NCI-H69 (cell line): ENCODE results near the gene TNFSF18.
"Not testable (repeated sequence)": the region's sequence is repeated elsewhere in the genome, so short reads cannot be mapped to it uniquely, and the experiment has no call there.

Experiments used
- DNase-seq: peaks from one replicate; lab custom pipeline; 2025; lab: John Stamatoyannopoulos, UW

Gene TNFSF18

DNA sequence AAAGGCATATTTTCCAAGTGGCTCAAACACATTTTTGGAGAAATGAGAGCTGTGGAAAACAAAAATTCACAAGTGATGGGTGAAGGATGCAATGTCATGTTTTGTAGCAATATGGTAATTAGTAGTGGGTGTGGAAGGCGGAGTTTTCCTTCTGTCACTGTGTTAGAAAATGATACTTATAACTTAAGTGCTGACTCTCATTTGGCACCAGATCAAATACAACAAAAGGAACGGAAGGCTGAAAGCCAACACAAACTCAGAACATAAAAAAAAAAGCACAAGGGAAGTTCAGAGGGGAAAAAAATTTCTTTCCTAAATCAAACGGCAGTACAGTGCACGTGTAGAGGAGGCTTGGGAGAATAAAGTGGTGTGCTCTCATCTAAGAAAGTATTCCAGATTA, at the start of gene TNFSF18:
TSS of gene TNFSF18 (minus strand) at position 77 of the 400 bp plus-strand sequence. CDS start at position 32, 45 bp downstream.
- DNase-seq, result peak; percentile 37

DNA sequence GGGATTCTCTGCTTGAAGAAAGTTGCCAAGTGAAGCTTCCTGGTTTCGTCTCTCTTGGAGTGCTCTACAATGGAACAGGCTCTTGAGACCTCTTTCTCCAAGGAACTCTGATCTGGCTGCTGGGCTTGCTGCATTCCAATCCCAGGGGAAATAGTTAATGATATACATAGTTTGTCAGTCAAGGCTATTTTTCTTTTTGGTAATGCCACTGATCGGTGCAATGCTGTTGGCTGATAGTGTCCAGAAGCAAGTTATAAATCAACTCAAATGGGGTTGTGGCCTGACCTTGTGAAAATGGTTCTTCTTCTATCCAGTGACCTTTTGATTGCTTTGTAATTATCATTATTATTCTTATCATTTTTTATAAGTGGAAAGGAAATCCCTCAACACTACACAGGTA, 48.4 kb upstream of the TNFSF18 start:
- DNase-seq, result no peak

- DNase-seq, result no peak
These were observed 47.4 kb upstream of the TNFSF18 start for GRCh38 chr1:173098117-173098516.

DNA sequence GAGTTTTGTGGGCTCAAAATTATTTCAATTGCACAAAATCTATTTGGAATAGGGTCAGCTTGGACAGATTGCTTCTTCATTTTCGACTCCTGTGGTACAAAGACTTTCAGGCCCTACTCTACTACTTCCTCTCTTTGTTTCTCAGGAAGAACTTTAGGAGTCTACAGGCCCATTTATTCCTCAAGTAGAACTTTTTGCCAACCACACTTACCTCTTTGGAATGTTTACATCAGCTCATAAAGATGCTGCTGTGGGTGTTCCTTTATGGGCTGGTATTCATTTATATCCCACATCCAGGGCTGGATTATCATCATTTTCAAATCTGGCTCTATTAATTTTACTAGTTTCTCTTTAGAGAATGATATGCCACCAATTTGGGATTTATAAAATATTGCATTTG, 46.3 kb upstream of the TNFSF18 start:
- DNase-seq, result no peak

GRCh38 chr1:173095632-173096031, 44.9 kb upstream of the TNFSF18 start:
- no peak for DNase-seq

GRCh38 chr1:173094541-173094940, 43.8 kb upstream of the TNFSF18 start:
- no peak for DNase-seq

GRCh38 chr1:173093691-173094445, 43.1 kb upstream of the TNFSF18 start:
- no peak for DNase-seq

DNA sequence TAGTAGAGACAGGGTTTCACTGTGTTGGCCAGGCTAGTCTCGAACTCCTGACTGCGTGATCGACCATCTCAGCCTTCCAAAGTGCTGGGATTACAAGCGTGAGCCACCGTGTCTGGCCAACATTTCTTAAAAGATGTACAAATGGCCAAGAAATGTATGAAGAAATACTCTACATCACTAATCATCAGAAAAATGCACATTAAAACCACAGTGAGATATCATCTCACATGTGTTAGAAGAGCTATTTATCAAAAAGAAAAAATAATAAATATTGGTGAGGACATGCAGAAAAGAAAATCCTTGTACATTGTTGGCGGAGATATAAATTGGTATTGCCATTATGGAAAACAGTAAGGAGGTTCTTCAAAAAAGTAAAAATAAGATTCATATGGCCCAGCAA, 33.6 kb upstream of the TNFSF18 start:
- no peak for DNase-seq

- DNase-seq, result no peak
These were observed 32.2 kb upstream of the TNFSF18 start for GRCh38 chr1:173082913-173083312.

- not testable (repeated sequence) for DNase-seq
These were observed 23.5 kb upstream of the TNFSF18 start for GRCh38 chr1:173074217-173074616.

DNA sequence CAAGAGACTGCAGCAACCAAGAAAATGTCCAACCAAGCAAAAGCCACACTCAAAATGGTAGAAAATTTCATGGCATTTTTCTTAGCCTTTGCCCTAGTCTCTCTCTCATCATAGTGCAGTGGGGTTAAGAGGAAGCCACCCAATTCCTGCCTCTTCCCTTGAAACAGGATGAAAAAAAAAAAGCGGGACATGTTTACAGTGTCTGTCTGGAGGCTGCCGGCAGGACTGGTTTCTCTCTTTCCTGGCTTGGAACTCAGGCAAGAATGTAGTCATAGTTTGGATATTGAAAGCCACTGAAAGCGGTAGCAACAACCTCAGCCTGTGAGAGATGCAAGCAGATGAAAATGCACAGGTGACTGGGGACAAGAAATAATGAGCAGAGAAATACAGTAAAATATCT, 13.3 kb upstream of the TNFSF18 start:
- DNase-seq, result no peak

- DNase-seq, result no peak
These were observed 12.4 kb upstream of the TNFSF18 start for GRCh38 chr1:173063171-173063570.

DNA sequence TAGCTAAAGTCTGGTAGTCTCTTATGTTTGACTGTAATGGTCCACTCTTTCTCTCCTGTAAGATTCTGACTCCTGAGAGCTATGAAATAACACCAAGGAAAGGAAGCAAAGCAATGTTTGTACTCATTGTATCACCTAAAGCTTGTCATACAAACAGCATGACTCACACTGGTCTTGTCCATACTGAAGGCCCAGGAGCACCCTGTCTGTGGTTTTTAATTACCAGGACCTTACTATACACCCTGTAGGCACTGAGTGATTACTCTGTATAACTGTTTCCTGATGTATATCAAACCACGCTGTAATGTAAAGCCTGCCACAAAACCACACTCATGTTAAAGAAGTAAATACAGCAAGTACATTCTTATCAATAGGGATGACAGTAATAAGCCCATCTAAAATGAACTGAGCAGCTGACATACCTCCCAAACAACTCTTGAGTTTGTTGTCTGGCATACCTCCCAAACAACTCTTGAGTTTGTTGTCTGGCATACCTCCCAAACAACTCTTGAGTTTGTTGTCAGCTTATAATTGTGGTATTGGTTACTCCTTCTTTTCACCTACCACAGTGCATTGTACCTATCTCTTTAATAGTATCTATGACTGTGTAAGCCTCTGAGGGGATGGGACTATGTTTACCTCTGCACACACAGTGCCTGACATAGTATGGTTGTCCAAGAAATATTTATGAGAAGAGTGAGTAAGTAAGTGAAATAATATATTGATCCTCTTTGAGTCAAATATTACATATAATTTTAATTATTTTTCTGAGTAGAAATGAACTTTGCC, 11.6 kb upstream of the TNFSF18 start:
- DNase-seq, result no peak

GRCh38 chr1:173058556-173058955, 7.8 kb upstream of the TNFSF18 start:
- no peak for DNase-seq

- DNase-seq, result no peak
These were observed 7.2 kb upstream of the TNFSF18 start for GRCh38 chr1:173057984-173058383.

- no peak for DNase-seq
These were observed 5.6 kb upstream of the TNFSF18 start for GRCh38 chr1:173056365-173056764.

DNA sequence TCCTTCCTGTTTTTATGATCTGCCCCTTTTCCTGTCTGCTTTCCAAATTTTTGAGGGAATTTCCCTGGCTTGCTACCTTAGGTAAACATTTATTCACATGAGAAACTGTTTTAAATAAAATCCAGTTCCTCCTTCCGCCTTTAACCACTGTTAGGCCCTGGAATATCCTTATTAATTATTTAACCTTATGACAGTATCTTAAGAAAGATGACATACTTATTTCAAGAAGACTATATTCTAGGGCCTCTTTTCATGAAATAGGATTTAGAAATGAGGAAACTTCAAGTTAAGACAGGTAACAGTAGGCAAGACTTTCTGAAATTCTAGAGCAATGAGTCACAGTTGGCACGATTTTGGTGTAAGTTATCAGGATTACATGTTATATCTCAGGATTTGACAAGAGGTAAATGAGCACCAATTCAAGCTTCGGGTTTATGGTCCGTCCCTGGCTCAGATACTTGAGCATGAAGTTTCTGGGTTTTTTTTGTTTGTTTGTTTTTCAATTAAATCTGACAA, 2.0 kb upstream of the TNFSF18 start:
- no peak for DNase-seq

GRCh38 chr1:173049322-173049633, 1.5 kb downstream of the TNFSF18 start:
- no peak for DNase-seq

DNA sequence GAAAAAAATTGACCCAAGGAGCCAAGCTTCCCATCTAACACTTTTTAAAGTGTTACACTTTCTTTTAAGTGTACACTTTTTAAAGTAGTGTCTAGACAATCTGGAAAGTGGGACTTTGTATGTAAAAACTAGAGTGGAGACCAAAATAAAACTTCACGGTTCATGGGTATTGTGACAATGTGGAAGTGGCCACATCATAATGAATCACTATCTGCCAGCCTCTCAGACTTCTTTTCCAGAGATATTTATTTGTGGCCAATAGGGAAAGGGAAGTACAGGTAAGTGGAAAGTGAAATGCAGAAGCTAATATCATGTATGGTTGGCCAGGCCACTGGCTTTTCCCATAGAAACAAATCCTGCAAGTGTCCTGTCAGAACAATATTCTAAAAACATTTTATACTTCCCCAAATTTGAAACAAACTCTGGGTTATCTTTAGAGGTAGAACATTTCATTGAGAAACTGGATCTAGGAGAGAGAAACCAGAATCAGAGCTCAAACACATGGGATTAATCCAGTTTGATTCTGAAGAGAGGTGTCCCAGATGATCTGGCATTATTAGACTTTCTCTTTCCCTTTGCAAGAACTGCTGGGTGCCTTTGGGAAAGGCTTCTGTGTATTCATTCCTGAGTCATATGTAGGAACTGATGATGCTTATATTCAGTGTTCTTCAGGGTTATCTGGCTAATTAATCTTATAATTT, 2.0 kb downstream of the TNFSF18 start:
- no peak for DNase-seq

- no peak for DNase-seq
These were observed 6.1 kb downstream of the TNFSF18 start for GRCh38 chr1:173044656-173045055.

GRCh38 chr1:173043253-173043652, 7.5 kb downstream of the TNFSF18 start:
- no peak for DNase-seq

DNA sequence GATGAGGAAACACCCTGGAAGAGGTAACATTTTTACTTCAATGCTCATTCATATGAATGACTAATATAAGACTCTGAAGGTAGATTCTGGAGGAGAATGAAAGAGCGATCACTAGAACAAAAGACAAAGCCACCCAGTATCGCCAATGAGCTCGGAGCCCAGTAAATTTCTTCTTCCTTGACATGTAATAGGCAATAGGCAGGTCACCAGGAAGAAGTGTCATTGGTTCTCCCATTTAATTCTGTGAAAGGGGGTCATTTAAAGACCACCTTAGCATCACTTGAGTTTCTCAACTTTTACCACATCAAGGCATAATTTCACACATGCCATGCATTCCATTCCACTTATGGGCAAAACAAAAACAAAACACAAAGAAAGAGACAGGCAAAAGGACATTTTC, 7.9 kb downstream of the TNFSF18 start:
- DNase-seq, result no peak

DNA sequence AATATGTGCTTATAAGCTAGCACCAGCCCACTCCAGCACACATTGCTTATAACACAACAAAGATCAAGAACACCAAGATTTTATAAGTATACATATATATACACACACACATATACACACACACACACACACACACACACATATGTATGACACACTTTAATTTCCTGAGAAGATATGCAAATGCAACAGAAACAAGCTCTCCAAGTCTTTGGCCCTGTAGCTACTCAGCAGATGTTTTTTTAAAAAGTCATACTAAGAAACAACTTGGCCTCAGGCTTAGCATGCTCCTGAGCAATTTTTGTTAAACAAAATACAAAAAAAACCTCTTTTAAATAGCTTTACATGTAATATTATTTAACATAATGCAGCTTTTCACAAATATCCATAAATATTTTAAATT, 11.1 kb downstream of the TNFSF18 start:
- no peak for DNase-seq
